ENCODE results near the gene KDM5B. TPM values are rescaled to one million over a fixed set of nuclear protein-coding genes. Genes with fewer than 3 reads are reported as not detected.
"Not testable (repeated sequence)": the region's sequence is repeated elsewhere in the genome, so short reads cannot be mapped to it uniquely, and the experiment has no call there.

Gene KDM5B
- total RNA-seq, 4 donors from 2014 or later: 43.8 to 66.8 (median 51.9) TPM

GRCh38 chr1:202801175-202801574 is 7.0 kb downstream of the KDM5B start:
- Histone ChIP-seq H3K27me3 (no peaks in the 10 kb centered on the region), H3K9me3 (no peaks in the 10 kb centered on the region), H3K27ac (no peak overlapping the region), H3K36me3 (no peaks in the 10 kb centered on the region), H3K4me1 (peaks cover 0 to 10% (median 1%) of the 10 kb centered on the region in 4 donors), H3K4me3 (no peak overlapping the region)
- no peak for DNase-seq
- TF ChIP-seq CTCF (IDR thresholded peaks at IDR 0.05) (no peak), POLR2A (IDR thresholded peaks at IDR 0.05) (no peak)

- H3K27me3 ChIP-seq: no peaks in the 10 kb centered on the region
- H3K27ac ChIP-seq: no peak overlapping the region
- H3K36me3 ChIP-seq: no peaks in the 10 kb centered on the region
- no peaks in the 10 kb centered on the region for H3K9me3 ChIP-seq
- no peak for TF ChIP-seq POLR2A (IDR thresholded peaks at IDR 0.05)
- TF ChIP-seq CTCF (IDR thresholded peaks at IDR 0.05): no peak
- no peak for DNase-seq
- peaks cover 0 to 10% (median 0%) of the 10 kb centered on the region in 4 donors for H3K4me1 ChIP-seq
- no peak overlapping the region for H3K4me3 ChIP-seq
These were observed 7.5 kb downstream of the KDM5B start for GRCh38 chr1:202800742-202801141.

- Histone ChIP-seq H3K36me3 (no peaks in the 10 kb centered on the region), H3K4me1 (peaks cover 0 to 13% (median 0%) of the 10 kb centered on the region in 4 donors), H3K27me3 (no peaks in the 10 kb centered on the region), H3K4me3 (no peak overlapping the region), H3K27ac (no peak overlapping the region), H3K9me3 (no peaks in the 10 kb centered on the region)
- DNase-seq: no peak
- TF ChIP-seq POLR2A (IDR thresholded peaks at IDR 0.05): no peak
- TF ChIP-seq CTCF (IDR thresholded peaks at IDR 0.05): no peak
These were observed 9.4 kb downstream of the KDM5B start for GRCh38 chr1:202798792-202799331.

- DNase-seq: no peak
- Histone ChIP-seq H3K4me1 (peaks cover 0 to 9% (median 0%) of the 10 kb centered on the region in 4 donors), H3K4me3 (no peak overlapping the region), H3K36me3 (no peaks in the 10 kb centered on the region), H3K27me3 (no peaks in the 10 kb centered on the region), H3K9me3 (no peaks in the 10 kb centered on the region), H3K27ac (no peak overlapping the region)
- TF ChIP-seq CTCF (IDR thresholded peaks at IDR 0.05) (no peak), POLR2A (IDR thresholded peaks at IDR 0.05) (no peak)
These were observed 10.0 kb downstream of the KDM5B start for GRCh38 chr1:202798260-202798659.

- TF ChIP-seq CTCF (IDR thresholded peaks at IDR 0.05) (no peak), POLR2A (IDR thresholded peaks at IDR 0.05) (no peak)
- Histone ChIP-seq H3K27me3 (no peaks in the 10 kb centered on the region), H3K4me3 (no peak overlapping the region), H3K27ac (no peak overlapping the region), H3K9me3 (no peaks in the 10 kb centered on the region), H3K4me1 (peaks cover 0 to 6% (median 0%) of the 10 kb centered on the region in 4 donors), H3K36me3 (no peaks in the 10 kb centered on the region)
- DNase-seq: no peak
These were observed 11.6 kb downstream of the KDM5B start for GRCh38 chr1:202796670-202797069.

- not testable (repeated sequence) for H3K9me3 ChIP-seq, H3K27ac ChIP-seq, DNase-seq, H3K36me3 ChIP-seq, H3K27me3 ChIP-seq, H3K4me3 ChIP-seq
- peaks cover 0 to 19% (median 0%) of the 10 kb centered on the region in 4 donors for H3K4me1 ChIP-seq
These were observed 13.3 kb downstream of the KDM5B start for GRCh38 chr1:202794931-202795330.
